ENCODE results near the gene BFSP2. TPM values are rescaled to one million over a fixed set of nuclear protein-coding genes. Genes with fewer than 3 reads are reported as not detected.

BFSP2 gene
- total and polyA plus RNA-seq, 2 donors (not counting 1 experiment from before 2014, with no cell fraction given) = 0.60 to 1.6 TPM

GRCh38 chr3:133386876-133387275, 13.0 kb upstream of the BFSP2 start:
- Histone ChIP-seq H3K9ac (ENCODE audit: low read length) (no peak overlapping the region), H3K79me2 (ENCODE audit: control insufficient read depth, insufficient read depth, low read length) (no peaks in the 10 kb centered on the region), H3K4me3 (ENCODE audit: control extremely low read depth in 1 of 5, extremely low read depth in 1 of 5, insufficient read depth in 1 of 5, low read depth in 2 of 5, low read length in 4 of 5) (no peak overlapping the region), H3K4me1 (ENCODE audit: control insufficient read depth in 2 of 2, insufficient read depth in 2 of 2, low read length in 2 of 2) (peaks cover 0 to 3% of the 10 kb centered on the region in 2 donors), H3K9me3 (ENCODE audit: control extremely low read depth in 1 of 3, control insufficient read depth in 2 of 3, insufficient read depth in 1 of 3, low read length in 2 of 3) (no peaks in the 10 kb centered on the region), H3K4me2 (replicated peaks; ENCODE audit: low read depth, low read length, poor library complexity, severe bottlenecking) (no peak overlapping the region), H3K27me3 (replicated peaks in 1 of 4; ENCODE audit: control extremely low read depth in 1 of 4, control insufficient read depth in 3 of 4, insufficient read depth in 4 of 4, low read length in 3 of 4) (peaks cover 0 to 3% (median 0%) of the 10 kb centered on the region in 4 experiments), H2AFZ (ENCODE audit: insufficient read depth, low read depth, low read length, poor library complexity, severe bottlenecking) (no peak overlapping the region), H4K20me1 (ENCODE audit: control insufficient read depth, insufficient read depth, low read length, poor library complexity, severe bottlenecking) (no peaks in the 10 kb centered on the region), H3K27ac (ENCODE audit: low read length in 2 of 2) (no peak overlapping the region), H3K36me3 (replicated peaks in 1 of 2; ENCODE audit: control extremely low read depth in 1 of 2, control insufficient read depth in 1 of 2, extremely low read depth in 1 of 2, insufficient read depth in 2 of 2, low read length in 1 of 2) (no peaks in the 10 kb centered on the region)
- CTCF ChIA-PET = interaction anchor here (1.3 kb wide), 1 partner anchor 10 kb away, joined by 3 read pairs; no protein-coding TSS in a partner anchor
- DNase-seq (no peak), ATAC-seq (ENCODE audit: low read depth) (no peak)
- POLR2A ChIA-PET = no interaction called here
- no peak overlapping the region for H3K4me3 Mint-ChIP-seq
- TF ChIP-seq EZH2 (IDR thresholded peaks at IDR 0.05; ENCODE audit: borderline replicate concordance, insufficient read depth, low read depth, low read length, poor library complexity, severe bottlenecking) = no peak
- TF ChIP-seq CTCF (IDR thresholded peaks at IDR 0.05) = no peak
- H3K27ac Mint-ChIP-seq = no peak overlapping the region
- H3K9me3 Mint-ChIP-seq (ENCODE audit: insufficient read depth) = no peaks in the 10 kb centered on the region
- H3K4me1 Mint-ChIP-seq = peaks cover 2% of the 10 kb centered on the region
- intact Hi-C loops (cut with micrococcal nuclease) = loop anchor here (10.0 kb wide), 1 partner anchor 852 kb away; no protein-coding TSS in a partner anchor
- no peaks in the 10 kb centered on the region for H3K27me3 Mint-ChIP-seq

- no peak overlapping the region for H3K4me3 Mint-ChIP-seq
- ChIA-PET CTCF (interaction anchor here (1.3 kb wide), 2 partner anchors 10 to 661 kb away, joined by 3 to 5 read pairs; no protein-coding TSS in a partner anchor), POLR2A (no interaction called here)
- intact Hi-C loops (cut with micrococcal nuclease) = loop anchor here (10.0 kb wide), 1 partner anchor 853 kb away; no protein-coding TSS in a partner anchor
- Histone ChIP-seq H3K27ac (ENCODE audit: low read length in 2 of 2) (no peak overlapping the region), H3K79me2 (ENCODE audit: control insufficient read depth, insufficient read depth, low read length) (no peaks in the 10 kb centered on the region), H3K9me3 (ENCODE audit: control extremely low read depth in 1 of 3, control insufficient read depth in 2 of 3, insufficient read depth in 1 of 3, low read length in 2 of 3) (no peaks in the 10 kb centered on the region), H3K4me3 (ENCODE audit: control extremely low read depth in 1 of 5, extremely low read depth in 1 of 5, insufficient read depth in 1 of 5, low read depth in 2 of 5, low read length in 4 of 5) (no peak overlapping the region), H4K20me1 (ENCODE audit: control insufficient read depth, insufficient read depth, low read length, poor library complexity, severe bottlenecking) (no peaks in the 10 kb centered on the region), H3K27me3 (replicated peaks in 1 of 4; ENCODE audit: control extremely low read depth in 1 of 4, control insufficient read depth in 3 of 4, insufficient read depth in 4 of 4, low read length in 3 of 4) (peaks cover 0 to 3% (median 0%) of the 10 kb centered on the region in 4 experiments), H2AFZ (ENCODE audit: insufficient read depth, low read depth, low read length, poor library complexity, severe bottlenecking) (no peak overlapping the region), H3K4me2 (replicated peaks; ENCODE audit: low read depth, low read length, poor library complexity, severe bottlenecking) (no peak overlapping the region), H3K9ac (ENCODE audit: low read length) (no peak overlapping the region), H3K4me1 (ENCODE audit: control insufficient read depth in 2 of 2, insufficient read depth in 2 of 2, low read length in 2 of 2) (peaks cover 0 to 3% of the 10 kb centered on the region in 2 donors), H3K36me3 (replicated peaks in 1 of 2; ENCODE audit: control extremely low read depth in 1 of 2, control insufficient read depth in 1 of 2, extremely low read depth in 1 of 2, insufficient read depth in 2 of 2, low read length in 1 of 2) (no peaks in the 10 kb centered on the region)
- ATAC-seq (ENCODE audit: low read depth) (no peak), DNase-seq (no peak)
- H3K27ac Mint-ChIP-seq = no peak overlapping the region
- WGBS (ENCODE audit: insufficient coverage) = 96% methylated on average over 4 of the region's 4 CpGs
- H3K9me3 Mint-ChIP-seq (ENCODE audit: insufficient read depth) = no peaks in the 10 kb centered on the region
- no peak for TF ChIP-seq CTCF (IDR thresholded peaks at IDR 0.05)
- no peak for TF ChIP-seq EZH2 (IDR thresholded peaks at IDR 0.05; ENCODE audit: borderline replicate concordance, insufficient read depth, low read depth, low read length, poor library complexity, severe bottlenecking)
- H3K27me3 Mint-ChIP-seq = no peaks in the 10 kb centered on the region
- H3K4me1 Mint-ChIP-seq = peaks cover 2% of the 10 kb centered on the region
These were observed 12.5 kb upstream of the BFSP2 start for GRCh38 chr3:133387341-133387740.
